Pulmonary artery endothelial cell (primary cell): ENCODE measurements around the gene PTPN12. TPM values are rescaled to one million over a fixed set of nuclear protein-coding genes. Genes with fewer than 3 reads are reported as not detected.
"Not testable (repeated sequence)": the region's sequence is repeated elsewhere in the genome, so short reads cannot be mapped to it uniquely, and the experiment has no call there.

Source experiments
- DNase-seq: peaks from one replicate; pipeline ENCODE4 v3.0.0-alpha.2; 2011; ENCODE audit warnings: low read depth, low spot score
- total RNA-seq: library from RNA; depleted of rRNA; stranded (reverse); fragments of >200 nt; gene quantifications from 2 replicates; pipeline ENCODE4 v1.2.3, GENCODE V29; 2014

PTPN12 gene
- total RNA-seq: 40.8 and 48.2 TPM in 2 replicates

DNA sequence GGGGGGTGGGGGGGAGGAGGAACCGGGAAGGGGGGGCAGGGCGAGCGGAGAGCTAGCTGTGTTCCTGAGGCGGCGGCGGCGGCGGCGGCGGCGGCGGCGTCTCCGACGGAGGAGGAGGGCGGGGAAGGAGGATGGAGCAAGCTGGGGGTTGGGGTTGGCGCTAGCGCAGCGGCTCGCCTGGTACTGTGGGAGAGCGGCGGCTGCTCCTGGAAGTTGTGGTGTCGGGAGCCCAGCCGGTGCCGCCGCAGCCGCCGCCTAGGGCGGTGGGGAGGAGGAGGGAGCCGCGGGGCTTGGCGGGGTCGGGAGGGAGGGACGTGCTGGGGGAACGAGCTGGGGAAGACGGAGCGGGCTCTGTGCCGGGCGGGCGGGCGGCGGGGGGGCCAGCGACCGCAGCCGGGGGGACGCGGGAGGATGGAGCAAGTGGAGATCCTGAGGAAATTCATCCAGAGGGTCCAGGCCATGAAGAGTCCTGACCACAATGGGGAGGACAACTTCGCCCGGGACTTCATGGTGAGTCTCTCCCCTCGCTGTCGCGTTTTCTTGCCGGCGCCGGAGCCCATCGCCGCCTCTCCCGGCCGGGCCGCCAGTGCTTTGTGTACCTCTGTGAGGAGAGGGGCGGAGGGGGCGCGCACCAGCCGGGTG lies at the start of gene PTPN12:
TSS of gene PTPN12 (plus strand) at position 160 of the 642 bp plus-strand sequence. CDS start at position 412, 252 bp downstream.
- no peak for DNase-seq

DNA sequence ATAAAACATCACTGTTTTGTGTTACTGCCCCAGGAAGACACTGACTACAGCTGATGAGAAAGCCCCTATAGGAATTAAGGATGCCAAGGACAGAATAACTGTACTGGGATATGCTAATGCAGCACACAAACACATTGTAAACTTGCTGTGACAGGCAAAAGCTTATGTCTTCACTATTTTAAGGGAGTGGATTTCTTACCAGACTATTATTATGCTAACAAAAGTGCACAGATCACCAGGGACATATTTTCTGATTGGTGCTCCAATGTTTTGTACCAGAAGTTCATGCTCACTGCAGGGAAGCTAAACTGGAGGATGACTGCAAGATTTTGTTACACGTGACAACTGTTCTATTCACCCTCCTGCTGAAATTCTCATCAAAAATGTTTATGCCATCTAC lies 48.1 kb upstream of the PTPN12 start:
- DNase-seq: no peak

DNA sequence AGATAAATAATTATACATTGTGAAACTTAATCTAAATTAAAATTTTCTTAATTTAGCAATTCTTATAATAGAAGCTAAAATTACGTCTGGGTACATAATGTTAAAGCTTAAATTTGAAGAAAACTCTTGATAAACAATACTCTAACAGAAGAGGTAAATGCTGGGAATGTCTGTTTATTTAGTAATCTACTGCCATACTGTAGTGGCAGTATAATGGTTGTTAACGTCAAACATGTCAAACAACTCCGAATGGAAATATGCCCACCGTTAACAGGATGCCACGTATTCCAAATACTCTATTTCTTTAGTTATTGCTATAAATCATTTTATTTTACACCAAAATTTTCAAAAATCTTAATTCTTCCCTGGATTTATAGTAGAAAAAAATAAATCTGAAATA lies 40.0 kb upstream of the PTPN12 start:
- DNase-seq: no peak

DNA sequence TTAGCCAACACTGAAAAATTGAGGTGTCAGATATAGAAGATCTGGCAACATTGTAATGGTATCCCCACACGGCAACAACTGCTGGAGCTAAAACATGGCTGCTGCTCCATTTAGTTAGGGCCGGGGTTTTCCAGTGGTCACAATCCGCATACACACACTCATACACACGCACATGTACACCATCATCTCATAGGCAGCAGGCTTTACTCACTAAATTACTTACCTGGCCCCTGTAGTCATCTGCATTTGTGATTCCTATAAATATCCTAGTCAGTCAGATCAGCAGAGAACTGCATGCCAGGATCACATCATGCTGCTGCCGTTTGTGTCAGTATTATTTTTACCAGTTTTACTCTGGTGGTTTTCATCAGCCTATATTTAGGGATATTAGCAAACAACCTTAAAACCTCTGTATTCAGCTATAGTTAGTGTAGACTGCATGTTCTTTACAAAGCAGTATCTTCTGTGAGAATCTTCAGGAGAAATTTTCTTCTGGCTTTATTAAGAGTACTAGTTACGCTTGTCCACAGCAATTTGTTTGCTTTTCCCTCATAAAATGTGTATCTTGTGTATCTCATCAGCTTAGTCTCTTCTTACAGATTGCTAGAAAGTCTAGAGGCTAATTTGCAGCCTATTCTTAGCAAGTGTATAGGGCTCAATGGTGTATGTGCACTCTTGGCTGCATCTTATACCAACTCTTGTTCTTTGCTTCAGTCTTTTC lies 38.3 kb upstream of the PTPN12 start:
- no peak for DNase-seq

DNA sequence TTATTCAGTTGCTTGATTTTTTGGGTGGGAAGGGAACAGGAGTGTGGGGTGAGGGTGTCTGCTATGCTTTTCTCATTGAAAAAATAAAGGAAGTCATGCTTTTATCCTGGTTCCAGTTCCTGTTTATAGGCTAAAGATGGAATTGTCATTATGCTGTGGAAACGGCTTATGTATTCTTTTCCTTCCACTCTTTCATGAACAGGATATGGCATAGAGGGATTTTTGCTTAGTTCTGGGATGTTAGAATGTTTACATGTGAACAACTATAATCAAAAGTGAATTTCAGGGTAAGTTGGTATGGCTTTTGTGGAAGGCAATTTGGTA lies 35.9 kb upstream of the PTPN12 start:
- DNase-seq: no peak

DNA sequence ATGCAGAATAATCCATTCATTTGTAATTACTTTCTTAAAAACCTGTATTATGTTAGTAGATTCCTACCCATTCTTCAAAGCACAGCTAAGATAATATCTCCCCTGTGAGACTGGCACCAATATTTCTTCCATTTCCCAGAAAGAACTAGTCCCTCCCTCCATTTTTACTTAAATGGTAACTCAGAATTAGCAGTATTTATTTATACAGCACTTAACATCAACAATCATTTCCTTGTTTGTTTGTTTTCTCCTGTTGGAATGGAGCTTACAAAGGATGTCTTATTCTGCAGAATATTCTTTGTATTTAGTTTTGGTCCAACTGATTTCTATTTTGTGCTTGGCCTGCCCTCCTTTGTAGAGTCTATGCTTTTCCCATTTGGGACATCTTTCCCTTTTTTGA lies 32.1 kb upstream of the PTPN12 start:
- no peak for DNase-seq

DNA sequence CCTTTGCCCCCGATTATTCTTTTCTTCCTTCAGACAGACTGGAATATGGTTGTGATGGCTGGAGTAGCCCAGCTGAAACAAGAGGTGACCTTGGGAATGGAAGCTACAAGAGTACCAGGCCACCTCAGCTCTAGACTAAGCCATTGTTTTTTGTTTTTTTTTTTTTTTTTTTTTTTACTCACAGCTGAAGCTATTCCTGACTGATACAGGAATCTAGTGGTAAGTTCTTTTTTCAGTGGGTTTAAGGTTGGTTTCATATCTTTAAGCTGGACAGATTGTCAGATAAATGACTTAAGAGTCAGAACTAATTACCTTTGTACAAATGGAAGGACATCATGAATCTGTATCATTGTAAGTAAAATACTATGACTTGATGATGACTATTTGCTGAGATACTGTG lies 30.2 kb upstream of the PTPN12 start:
- no peak for DNase-seq

DNA sequence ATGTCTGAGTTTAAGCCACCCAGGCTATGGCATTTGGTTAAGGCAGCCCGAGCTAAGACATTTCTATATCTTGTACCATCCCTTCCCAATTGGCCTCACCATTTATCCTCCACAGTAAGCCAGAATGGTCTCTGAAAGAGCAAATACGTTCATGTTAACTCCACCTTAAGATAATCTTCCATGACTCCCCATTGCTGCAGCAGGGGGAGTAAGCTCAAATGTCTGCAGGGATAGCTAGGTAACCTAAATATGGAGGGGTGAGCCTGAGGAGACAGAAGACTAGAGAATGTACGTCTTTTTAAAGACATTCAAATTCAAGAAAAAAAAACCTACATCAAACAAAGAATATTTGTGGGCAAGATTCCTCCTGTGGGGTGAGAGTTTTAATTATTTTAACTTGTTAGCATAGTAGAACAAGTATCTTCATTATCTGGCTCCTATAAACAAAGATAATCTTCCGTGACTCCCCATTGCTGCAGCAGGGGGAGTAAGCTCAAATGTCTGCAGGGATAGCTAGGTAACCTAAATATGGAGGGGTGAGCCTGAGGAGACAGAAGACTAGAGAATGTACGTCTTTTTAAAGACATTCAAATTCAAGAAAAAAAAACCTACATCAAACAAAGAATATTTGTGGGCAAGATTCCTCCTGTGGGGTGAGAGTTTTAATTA lies 24.0 kb upstream of the PTPN12 start:
- not testable (repeated sequence) for DNase-seq

DNA sequence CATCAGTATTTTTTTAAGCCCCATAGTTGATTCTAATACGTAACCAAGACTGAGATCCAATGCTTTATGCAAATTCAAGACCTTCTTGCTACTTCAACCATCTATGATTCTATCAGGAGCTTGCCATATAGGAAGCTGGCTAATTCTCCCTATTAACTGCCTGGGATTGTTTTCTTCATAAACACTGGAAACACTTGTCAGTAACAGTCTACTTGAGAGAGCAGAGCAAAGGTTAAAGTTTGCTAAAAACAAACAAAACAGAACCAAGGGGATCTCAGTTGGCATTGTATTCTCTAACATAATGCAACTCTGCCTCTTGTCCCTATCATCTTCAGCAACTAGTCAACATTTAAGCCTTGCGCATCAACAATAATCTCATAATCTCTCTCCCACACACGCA lies 21.0 kb upstream of the PTPN12 start:
- no peak for DNase-seq

DNA sequence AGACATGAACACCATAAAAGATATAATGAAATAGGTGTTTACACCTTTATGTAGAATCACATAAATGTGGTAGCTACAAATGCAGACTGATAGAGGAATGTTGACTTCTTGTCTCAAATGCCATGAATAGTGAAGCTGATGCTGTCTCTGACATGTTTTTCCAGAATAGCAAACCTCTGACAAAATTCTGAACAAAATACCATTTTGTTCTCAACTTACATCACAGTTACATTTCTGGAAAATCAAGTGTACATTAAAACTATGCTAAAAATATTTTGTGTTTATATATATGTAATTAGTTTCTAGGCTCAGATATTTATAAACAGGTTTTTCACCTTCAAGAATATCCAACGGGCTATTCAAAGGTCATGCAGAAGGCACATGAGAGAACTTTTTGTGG lies 16.8 kb upstream of the PTPN12 start:
- no peak for DNase-seq

DNA sequence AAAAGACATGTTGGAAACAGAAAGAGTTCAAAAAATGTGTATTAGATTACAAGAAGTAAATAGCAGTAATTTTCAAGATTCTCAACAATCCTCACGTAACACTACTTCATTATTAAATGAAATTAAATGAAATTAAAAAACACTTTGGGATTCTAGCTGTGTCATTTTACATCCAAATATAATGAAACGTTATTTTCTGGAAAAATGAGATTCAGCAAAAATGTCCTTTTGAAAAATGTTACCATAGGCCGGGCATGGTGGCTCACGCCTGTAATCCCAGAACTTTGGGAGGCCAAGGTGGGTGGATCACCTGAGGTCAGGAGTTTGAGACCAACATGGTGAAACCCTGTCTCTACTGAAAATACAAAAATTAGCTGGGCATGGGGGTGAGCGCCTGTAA lies 15.6 kb upstream of the PTPN12 start:
- DNase-seq: not testable (repeated sequence)

DNA sequence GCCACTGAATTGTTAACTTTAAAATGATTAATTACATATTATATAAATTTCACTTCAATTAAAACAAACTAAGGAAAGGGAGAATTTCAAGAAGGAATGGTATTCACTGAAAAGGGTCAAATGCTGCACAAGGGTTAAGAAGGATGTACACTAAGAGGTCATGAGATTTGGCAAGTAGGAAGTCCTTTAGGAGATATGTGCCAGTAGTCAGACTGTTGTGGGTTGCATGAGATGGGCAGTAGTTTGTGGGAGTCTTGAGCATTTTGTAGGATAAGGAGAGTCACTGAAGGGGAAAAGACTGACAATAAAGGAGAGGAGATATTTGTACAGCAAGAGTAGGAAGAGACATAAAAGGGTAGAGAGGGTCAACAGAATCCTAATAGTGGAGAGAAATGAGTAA lies 12.4 kb upstream of the PTPN12 start:
- DNase-seq: no peak

DNA sequence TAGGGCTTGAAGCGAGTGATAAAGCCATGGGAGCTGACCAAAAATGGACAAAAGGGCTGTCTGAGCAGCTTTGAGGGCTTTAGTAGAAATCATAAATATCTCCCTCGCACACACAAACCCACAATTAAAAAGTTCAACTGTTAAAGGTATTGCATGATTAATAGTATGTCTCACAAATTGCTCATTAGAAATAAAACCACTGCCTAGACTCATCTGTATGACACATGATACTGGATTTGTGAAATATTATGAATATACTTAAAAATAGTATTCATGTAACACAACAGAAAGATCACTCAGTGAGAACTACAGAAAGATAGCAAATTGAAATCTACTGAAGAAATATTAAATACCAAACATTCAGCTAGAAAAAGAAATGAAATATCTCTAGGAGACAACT lies 11.9 kb upstream of the PTPN12 start:
- DNase-seq: no peak

DNA sequence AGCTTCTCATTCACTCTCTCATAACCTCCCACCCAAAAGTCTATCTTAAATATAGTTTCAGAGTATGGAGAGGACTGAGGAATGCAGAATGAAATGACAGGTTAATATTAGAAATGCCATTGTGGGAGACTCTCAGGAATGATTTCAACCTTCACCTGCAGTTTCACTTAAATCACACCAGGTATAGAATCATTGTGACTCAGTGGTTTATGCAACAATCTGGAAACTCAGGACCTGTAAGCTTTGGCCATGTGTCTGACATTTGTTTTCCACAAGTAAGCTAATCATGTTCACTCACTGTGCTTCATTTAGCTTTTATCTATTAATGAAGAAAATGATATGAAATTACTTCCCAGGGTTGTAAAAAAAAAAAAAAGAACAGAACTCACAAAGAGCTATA lies 8.7 kb upstream of the PTPN12 start:
- DNase-seq: no peak

DNA sequence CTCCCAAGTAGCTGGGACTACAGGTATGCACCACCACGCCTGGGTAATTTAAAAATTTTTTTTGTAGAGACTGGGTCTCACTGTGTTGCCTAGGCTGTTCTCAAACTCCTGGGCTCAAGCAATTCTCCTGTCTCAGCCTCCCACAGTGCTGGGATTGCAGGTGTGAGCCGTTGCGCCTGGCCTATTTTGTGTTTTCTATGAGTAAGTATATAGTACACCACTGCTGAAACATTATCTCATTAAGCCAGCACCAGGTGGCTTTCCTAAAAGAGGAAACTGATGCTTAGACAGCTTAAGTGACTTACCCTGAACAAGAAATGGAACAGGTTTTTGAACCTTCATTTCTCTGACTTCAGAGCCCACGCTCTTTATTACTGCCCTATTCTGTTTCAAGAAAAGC lies 7.8 kb upstream of the PTPN12 start:
- no peak for DNase-seq

DNA sequence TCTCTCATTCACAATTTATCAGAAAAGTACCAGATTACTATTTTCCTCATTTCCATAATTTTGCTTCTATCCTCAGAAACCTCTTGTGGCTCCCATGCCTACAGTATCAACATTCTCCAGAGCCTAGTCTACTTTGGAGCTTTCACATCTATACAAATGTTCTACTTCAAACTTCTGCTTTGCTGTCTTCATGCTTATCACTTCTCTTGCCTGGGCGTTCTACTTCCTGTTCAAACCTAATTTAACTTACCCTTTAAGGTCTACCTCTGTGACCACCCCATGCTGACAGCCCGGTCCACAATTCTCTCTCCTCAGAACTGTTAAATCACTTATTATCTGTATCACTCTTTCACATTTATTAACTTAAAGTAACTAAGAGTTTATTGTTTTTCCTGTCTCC lies 6.1 kb upstream of the PTPN12 start:
- DNase-seq: no peak

DNA sequence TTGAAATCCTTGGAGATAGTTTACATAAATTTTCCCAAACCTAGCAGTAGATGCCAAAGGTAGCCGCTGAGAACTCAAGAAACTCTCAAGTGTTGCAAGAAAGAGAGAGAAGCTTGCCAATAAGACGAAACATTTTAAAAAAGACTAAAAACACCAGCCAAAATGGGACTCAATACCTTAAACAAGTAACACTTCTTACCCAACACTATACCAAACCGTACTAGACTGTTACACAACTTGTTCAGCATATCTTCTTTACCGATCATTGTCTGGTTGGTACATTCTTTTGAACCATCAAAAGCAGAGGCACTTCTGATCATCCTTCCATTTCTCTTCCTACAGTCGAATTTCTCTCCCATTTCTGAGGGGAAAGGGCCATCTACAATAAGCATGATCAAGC lies 4.8 kb upstream of the PTPN12 start:
- no peak for DNase-seq

DNA sequence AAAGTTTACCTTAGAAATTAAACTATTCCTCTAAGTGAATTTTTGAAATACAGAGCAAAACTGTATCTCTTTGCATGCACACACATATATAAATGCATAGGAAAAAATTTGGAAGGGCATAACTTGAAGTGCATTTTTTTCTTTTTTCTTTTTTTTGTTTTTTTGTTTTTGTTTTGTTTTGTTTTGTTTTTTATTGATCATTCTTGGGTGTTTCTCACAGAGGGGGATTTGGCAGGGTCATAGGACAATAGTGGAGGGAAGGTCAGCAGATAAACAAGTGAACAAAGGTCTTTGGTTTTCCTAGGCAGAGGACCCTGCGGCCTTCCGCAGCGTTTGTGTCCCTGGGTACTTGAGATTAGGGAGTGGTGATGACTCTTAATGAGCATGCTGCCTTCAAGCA lies 4.4 kb upstream of the PTPN12 start:
- DNase-seq: not testable (repeated sequence)

DNA sequence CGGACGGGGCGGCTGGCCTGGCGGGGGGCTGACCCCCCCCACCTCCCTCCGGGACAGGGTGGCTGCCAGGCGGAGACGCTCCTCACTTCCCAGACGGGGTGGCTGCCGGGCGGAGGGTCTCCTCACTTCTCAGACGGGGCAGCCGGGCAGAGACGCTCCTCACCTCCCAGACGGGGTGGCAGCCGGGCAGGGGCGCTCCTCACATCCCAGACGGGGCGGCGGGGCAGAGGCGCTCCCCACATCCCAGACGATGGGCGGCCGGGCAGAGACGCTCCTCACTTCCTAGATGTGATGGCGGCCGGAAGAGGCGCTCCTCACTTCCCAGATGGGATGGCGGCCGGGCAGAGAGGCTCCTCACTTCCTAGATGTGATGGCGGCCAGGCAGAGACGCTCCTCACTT lies 3.0 kb upstream of the PTPN12 start:
- not testable (repeated sequence) for DNase-seq

DNA sequence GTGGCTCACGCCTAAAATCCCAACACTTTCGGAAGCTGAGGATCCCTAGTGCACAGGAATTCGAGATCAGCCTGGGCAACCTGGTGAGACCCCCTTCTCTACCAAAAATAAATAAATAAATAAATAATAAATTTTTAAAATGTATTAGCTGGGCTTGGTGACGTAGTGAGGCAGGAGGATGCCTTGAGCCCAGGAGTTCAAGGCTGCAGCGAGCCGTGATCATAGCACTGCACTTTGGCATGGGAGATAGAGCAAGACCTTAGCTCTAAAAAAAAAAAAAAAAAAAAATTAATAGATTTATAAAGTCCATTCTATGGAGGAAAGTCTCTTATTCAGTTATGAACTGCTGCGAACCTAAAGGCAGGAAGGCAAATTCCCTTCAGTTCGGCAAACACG lies 1.1 kb upstream of the PTPN12 start:
- no peak for DNase-seq

DNA sequence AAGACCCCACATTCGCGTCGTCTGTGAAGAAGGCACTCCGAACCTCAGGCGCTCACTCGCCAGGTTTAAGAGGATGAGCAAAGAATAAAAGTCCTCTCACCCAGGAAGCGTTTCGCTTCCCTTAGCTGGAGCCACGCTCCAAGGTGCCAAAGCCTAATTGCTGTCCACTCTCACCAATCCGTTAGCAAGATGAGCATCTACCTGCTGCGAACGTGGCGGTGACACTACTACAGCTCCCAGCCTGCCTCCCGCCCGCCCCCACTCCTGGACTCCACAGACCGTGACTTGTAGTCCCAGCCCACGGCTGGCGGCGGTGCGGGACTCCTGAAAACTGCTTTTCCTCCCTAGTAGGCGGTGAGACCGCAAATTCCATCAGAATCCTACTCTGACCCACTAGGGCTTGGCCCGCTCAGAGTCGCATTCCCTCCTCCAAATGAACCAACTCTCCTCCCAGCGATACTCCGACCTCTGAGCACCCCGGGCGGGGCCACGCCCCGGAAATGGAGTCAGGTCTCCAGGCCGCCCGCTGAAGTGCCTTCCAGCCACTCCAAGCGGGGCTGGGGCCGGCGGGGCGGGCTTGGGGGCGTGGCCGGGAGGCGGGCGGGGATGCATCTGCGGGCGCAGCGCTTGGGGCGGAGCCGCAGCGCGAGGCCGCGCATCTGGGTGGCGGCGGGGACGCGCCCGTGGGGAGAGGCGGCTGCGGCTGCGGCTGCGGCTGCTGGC lies 521 bp upstream of the PTPN12 start:
- peak; percentile 80 for DNase-seq

DNA sequence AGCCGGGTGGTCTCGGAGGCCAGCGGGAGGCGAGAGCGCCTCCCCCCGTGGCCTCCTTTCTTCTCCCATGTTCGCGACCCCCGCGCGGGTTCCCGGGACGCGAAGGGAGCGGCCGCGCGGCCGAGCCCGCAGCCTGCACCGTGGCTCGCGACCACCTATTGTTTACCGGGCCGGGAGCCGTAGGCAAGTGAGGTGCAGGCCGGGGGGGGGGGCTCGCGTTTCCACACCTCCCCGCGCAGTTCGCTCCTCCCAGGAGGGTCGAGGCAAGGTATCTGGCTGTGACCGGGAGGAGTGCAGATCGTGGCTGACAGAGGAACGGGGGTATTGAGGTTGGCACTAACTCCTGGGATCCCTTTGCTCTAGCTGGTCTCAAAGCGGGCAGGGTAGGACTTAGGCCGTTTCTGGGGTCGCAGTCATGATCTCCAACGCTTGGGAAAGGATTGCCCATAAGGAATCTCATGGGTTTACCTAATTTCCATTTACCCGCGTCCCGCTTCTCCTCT lies 734 bp downstream of the PTPN12 start:
- DNase-seq: no peak
